Measurements from ENCODE around the gene LBH.
"Not testable (repeated sequence)": the region's sequence is repeated elsewhere in the genome, so short reads cannot be mapped to it uniquely, and the experiment has no call there.

LBH gene

DNA sequence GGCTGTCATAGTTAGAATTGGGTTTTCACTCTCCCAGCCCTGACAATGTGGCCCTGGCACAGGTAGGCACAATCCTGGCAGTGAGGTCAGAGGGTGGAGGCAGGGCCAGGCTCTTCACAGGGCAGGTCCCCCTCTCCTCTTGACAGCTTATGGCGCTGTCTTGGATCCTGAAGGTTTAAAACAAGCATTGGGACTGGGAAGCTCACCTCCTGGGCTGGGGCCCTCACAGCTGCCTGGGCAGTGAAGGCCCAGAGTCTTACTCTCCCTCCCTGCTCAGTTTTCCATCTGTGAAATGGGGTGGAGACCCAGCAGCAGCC lies 23.3 kb downstream of the LBH start:
- in situ Hi-C loops (cut with MboI; ENCODE audit: low sequenced_read_pairs) = no loop called here

DNA sequence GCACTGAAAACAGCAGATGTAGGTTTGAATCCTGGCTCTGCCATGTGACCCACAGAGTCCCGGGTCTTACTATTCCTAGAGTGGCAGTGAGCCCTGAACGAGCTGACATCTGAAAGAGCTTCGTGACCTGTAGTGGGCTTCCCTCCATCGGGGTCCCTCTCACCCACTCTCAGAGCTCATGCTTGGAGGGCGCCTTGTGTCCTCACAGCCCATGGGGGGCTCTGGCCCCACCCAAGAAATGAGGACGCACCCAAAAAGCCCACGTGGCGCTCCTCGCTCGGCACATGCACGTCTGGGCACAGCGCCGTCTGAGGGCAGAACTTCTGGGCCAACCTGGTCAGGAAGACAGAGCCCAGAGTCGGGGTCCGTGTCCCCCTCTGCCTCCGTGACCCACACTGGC lies 23.7 kb downstream of the LBH start:
- in situ Hi-C loops (cut with MboI; ENCODE audit: low sequenced_read_pairs) = no loop called here

DNA sequence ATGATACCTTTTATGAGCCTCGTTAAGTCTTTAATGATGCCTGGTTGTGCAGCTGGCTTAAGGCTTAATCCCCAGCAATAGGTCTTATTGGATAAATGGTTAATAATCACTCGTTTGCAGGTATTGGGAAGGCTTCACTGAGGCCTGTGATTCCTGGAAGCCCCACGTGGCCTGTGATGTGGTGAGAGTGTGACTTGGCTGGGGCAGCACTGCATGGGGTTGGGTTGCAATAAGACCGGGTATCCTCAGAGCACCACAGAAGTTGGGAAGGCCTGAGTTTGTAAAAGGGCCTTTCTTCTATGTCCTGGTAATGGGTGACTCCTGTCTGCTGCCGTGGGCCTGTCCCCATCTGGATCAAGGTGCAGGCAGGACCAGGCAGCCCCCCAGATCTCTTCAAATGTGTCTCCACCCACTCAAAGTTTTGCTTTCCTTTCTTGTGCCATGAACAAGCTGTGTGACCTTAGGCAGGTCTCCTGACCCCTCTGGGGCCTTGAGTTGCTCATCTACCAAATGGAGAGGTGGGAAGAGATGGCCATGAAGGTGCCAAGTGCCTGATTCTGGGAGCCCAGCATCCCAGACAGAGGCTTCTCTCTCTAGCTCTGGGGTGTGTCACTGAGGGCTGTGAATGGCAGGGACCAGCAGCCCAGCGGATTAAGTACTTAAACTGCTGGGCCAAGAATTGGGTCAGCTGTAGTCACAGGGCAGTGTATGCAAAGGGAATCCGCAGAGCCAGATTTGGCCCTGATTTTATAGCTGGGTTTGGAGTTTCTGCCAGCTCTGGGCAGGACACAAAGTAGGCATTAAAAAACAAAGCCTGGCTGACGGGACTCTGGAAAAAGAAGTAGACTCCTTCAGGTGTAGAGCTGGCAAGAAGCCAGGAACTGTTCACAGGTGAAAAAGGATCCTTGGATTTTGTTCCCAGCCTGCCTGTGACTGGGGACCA lies 24.4 kb downstream of the LBH start:
- in situ Hi-C loops (cut with MboI; ENCODE audit: low sequenced_read_pairs) = no loop called here

DNA sequence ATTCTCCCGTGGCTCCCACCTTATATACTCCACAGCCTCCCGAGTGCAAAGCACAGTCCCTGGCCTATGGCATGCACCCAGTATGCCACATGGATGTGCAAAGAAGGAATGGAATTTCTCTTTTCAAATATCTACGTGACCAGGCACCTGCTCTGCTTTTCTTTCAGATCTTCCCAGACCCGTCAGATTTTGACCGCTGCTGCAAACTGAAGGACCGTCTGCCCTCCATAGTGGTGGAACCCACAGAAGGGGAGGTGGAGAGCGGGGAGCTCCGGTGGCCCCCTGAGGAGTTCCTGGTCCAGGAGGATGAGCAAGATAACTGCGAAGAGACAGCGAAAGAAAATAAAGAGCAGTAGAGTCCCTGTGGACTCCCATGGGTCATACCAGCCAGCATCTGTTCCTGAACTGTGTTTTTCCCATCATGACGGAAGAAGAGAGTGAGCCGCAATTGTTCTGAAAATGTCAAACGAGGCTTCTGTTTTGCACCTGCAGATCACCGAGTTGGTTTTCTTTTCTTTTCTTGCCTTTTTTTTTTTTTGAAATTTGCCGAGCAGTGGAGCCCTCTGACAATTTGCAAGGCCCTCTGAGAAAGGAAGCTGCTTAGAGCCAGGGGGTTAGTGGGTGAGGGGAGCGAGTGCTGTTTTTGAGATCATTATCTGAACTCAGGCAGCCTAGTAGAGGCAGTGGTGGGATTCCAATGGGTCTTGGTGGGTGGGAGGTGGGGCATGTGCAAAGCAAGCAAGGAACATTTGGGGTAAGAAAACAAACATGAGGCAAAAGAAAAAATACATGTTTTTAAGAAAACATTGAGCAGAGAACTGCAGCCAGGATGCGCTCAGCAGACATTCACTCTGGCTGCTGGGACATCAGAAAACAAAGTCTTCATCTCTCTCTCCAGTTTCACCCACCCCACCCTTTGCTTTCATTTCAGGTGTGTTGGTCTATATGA lies 26.2 kb downstream of the LBH start:
- in situ Hi-C loops (cut with MboI; ENCODE audit: low sequenced_read_pairs) = no loop called here

DNA sequence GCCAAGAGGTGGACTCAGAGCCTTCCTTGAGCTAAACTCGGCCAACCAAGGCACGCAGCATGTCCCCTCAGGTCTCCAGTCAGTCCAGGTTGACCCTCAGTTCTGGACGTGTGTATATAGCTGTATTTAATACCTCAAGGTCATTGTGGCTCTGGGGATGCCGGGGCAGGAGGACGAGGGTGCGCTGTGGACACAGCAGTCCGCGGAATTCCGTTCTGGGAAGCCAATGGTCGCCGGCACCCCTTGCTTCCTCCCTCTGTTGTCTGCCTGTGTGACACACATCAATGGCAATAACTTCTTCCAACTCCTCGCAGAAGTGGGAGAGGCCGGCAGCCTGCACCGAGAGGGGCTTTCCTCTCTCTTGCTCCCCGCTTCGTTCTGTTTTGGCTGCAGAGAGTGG lies 27.7 kb downstream of the LBH start:
- in situ Hi-C loops (cut with MboI; ENCODE audit: low sequenced_read_pairs) = no loop called here

DNA sequence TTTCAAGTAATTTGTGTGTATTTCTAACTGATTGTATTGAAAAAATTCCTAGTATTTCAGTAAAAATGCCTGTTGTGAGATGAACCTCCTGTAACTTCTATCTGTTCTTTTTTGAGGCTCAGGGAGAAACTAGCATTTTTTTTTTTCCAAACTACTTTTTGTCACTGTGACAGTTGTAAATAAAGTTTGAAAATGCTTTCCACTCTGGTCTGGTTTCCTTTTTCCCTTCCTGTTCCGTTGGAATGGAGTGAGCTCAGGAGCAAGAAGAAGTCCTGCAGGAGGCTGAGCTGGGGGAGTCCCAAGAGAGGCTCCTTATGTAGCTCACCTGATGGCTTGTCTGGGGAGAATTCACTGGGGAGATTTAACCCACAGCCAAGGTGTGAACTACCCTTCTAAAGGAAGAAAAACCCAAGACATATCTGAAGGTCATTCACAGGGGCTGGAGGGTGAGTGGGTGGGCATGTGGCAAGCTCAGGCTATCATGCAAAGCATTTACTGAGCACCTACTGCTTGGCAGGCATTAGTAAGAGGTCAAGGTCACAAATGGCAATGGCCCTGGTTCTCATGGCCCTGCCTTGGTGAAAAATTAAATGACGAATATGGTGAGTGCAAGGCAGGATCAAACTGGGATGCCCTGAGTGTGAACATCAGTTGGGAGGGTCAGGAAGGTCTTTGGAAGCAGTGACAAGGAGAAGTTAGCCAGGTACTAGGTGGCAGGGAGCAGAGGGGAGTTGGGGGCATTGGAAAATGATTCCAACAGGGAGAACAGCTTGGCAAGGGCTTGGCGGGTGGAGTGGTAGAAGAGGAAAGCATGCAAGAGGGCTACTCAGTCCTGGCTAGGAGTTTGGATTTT lies 28.7 kb downstream of the LBH start:
- in situ Hi-C loops (cut with MboI; ENCODE audit: low sequenced_read_pairs) = no loop called here

DNA sequence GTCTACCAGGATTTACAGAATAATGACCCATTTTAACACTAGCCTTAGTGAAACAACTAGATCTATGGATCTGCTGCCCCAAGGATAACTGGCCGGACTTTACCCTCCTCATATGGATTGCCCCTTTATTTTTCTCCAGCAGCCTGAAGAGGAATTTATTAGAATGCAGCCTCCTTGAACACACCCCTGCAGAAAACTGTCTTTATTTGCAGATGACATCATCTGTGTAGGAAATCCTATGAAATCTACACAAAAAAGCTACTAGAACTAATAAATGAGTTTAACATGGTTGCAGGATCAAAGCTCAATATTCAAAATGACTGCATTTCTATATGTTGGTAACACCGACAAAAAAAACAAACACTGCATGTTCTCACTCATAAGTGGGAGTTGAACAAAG lies 29.6 kb downstream of the LBH start:
- in situ Hi-C loops (cut with MboI; ENCODE audit: low sequenced_read_pairs) = no loop called here

DNA sequence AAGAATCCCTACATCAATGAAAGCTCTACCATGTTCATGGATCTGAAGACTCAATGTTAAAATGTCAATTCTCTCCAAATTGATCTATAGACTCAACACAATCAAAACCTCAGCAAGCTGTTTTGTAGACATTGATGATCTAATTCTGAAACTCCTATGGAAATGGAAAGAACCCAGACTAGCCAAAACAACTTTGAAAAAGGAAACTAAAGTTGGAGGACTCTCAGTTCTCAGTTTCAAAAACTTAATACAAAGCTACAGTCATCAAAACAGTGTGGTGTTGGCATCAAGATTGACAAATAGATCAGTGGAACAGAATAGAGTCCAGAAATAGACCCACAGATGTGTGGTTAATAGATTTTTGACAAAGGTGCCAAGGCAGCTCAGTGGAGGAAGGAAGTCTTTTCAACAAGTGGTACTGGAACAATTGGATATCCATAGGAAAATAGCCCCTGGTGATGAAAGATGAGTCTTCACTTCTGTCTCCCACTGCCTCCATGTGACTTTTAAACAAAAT lies 30.4 kb downstream of the LBH start:
- in situ Hi-C loops (cut with MboI; ENCODE audit: low sequenced_read_pairs) = no loop called here

DNA sequence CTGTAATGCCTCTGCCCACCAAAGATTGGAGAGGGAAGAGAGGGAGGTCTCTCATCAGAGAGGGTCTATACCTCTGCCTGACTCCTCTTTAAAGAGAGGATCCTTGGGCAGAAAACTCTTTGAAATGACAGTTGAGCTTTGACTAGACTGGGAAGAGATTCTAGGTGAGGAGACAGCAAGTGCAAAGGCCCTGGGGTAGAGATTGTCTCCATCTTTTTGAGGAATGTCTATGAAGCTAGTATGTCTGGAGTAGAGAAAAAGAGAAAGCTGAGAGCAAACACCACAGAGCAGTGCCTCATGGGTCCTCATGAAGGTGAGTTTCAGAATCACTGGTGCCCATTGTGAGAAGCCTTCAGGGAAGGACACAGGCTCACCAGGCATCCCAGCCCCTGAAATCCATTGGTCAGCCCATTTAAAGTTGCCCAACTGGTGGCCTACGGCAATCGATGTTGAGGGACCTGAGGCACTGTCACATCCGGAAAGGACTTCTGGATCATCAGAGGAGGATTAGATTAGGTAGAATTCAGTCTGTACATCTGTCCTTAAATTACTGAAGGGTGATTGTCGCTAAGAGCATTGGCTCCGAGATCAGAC lies 31.5 kb downstream of the LBH start:
- in situ Hi-C loops (cut with MboI; ENCODE audit: low sequenced_read_pairs) = no loop called here

DNA sequence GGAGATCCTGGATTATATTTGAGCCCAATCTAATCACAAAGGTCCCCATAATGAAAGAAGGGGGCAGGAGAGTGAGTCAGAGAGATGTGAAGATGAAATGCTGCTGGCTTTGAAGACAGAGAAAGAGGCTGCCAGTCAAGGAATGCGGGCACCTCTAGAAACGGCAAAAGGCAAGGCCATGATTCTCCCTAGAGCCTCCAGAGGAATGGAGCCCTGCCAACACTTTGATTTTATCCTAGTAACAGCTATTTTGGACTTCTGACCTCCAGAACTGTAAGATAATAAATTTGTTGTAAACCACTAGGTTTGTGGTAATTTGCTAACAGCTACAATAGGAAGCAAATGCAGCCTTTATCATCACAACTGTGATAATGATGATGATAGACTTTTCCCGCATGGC lies 32.9 kb downstream of the LBH start:
- in situ Hi-C loops (cut with MboI; ENCODE audit: low sequenced_read_pairs) = no loop called here

DNA sequence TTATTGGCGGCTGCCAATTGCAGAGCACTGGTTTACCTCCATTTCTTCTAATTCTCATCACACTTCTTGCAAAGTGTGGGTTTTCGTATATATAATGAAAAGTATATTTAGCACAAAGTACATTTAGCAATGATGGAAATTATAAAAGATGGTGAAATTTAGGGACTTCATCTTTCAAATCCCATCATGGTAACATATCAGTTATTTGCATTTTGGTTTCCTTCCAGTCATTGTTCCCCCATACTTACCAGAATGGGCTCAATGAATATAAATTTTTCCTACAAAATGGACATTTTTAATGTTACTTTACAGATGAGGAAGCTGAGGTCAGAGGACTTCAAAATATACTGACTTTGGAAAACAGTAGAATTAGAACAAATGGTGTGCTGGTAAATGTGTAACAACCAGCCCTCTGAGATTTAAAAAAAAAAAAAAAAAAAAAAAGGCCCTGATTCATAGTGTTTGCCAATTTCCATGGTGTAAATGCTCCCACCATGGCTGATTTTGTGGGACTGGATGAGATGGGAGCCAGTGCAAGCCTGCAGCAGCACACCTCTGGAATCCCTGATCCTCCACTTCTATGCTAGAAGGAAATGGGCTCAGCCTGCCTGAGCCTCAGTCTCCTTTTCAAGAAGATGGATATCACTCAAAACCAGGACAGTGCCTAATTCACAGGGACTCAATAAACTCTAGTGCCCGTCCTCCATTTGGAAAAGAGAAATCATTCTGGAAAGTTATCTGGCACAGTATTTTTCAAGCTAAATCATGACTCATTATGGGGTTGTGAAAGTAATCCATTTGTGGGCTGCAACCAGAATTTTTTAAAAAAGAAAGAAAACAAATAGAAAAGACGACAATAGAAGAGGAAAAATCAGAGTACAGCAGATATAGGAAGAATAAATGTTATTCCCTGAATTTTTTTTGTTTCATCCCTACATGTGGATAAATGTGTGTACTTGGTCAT lies 34.0 kb downstream of the LBH start:
- in situ Hi-C loops (cut with MboI; ENCODE audit: low sequenced_read_pairs) = no loop called here

DNA sequence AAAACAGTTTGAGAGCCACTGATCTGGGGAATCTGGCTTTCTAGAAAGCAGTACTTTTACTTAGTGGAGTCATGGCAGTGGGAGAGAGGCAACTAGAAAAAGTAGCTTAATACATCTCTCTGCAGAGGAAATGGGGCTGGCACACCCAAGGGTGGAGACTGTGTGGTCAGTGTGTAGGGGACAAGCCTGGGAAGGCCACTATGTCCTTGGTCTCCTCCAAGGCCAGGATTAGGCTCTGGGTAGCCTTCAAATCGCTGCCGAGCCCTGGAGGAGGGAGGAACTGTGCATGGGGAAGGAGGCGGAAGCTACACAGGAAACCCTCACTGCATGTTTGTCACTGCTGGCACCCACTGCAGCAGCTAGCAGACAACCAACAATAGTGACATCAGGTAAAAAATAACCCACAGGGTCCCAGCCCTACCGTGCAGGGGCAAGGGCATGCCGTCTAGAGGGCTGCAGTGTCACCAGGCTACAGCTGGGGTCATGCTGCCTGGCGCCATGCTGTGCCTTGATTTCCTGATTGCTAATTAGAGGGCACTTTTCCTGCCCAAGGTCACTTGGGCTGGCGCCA lies 34.8 kb downstream of the LBH start:
- in situ Hi-C loops (cut with MboI; ENCODE audit: low sequenced_read_pairs) = no loop called here

DNA sequence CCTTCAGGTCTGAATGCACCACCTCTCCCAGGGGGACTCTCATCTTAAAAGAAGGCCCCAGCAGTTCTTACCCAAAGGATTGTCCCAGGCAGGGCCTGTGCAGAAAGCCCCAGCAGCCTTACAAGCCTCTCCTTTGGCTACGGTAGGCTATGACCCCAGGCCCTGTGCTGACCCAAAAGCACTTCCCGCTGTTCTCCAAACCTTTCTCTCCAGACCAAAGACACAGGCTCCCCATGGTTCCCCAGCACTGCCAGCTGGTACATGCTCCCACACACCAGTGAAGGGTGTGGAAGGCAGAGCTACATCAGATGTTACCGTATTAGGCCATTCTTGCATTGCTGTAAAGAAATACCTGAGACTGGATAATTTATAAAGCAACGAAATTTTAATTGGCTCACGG lies 35.4 kb downstream of the LBH start:
- in situ Hi-C loops (cut with MboI; ENCODE audit: low sequenced_read_pairs) = no loop called here

DNA sequence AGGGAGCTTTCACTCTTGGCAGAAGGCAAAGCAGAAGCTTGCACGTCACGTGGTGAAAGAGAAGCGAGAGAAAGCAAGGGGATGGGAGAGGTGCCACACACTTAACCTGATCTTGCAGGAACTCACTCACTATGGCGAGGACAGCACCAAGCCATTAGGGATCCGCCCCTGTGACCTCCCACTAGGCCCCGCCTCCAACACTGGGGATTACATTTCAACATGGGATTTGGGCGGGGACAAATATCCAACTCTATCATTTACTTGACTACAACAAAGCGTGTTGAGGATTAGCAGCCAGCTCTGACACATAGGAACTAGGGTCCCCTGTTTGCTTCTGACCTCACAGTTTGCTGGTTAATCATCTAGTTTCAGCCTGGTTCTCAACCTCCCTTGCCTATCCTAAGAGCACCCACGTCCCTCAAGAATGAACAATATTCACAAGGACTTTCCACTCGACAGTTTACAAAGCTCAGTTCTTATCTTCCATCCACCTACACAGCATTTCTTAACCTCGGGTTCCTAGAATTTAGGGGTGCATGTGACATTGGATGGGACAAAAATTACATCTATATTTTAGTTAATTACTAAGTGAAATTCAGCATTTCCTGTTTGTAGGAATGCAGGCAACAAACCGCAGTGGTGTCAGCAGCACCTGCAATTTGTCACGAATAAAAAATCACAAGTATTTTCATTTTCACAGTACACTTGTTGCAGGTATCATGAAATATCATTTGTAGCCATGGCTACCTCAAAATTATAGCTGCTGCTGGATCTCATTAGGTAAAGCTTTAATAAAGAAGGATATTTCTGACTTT lies 36.0 kb downstream of the LBH start:
- in situ Hi-C loops (cut with MboI; ENCODE audit: low sequenced_read_pairs) = no loop called here

DNA sequence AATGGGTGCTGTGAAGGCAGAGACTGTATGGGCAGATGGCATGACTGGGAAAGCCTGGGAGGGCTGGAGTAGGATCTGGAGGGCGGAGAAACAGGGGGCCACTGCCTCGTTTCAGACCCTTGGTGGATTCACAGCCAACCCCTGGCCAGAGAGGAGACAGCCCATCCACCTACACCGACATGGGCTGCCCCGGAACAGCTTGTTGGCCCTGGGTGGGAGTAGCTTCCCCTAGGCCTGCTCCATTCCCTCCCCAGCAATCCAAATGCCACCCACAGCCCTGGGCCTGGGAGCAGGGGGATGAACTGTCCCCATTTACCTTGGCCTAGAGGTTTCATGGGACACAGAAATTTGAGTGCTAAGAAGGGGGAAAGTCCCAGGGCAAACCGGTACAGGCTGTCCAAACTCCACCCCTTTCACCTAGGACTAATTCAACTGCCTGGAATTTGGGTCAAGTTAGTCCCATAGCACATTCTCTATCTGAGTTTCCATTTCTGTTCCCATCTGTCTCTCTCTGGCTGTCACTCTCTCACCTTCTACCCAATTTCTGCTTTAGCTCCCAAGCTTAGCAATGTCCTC lies 37.0 kb downstream of the LBH start:
- in situ Hi-C loops (cut with MboI; ENCODE audit: low sequenced_read_pairs) = no loop called here

DNA sequence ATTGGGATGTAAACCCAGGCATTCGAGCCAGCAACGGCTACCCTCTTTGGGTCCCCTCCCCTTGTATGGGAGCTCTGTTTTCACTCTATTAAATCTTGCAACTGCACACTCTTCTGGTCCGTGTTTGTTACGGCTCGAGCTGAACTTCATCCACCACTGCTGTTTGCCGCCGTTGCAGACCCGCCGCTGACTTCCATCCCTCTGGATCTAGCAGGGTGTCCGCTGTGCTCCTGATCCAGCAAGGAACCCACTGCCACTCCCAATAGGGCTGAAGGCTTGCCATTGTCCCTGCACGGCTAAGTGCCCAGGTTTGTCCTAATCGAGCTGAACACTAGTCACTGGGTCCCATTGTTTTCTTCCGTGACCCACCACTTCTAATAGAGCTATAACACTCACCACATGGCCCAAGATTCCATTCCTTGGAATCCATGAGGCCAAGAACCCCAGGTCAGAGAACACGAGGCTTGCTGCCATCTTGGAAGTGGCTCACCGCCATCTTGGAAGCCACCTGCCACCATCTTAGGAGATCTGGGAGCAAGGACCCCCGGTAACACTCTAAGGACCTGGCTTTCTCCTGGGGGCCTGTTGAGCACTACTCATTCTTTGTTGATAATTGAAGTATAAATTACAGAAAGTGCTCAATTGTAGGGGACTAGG lies 37.9 kb downstream of the LBH start:
- in situ Hi-C loops (cut with MboI; ENCODE audit: low sequenced_read_pairs) = not testable (repeated sequence)

DNA sequence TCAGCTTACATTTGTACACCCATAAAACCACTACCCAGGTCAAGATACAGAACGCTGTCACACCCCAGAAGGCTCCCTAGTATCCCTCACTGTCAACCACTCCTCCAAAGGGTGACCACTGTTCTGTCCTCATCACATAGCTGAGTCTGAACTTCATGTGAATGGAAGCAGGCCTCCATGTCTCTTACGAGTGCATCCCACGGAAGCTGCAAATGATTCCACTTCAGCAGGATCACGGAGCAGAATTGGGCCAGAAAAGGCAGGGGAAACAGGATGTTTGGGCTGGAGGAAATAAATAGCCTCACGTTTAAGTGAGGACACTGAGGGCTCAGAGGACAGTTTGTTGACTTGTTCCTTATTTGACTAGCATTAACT lies 38.4 kb downstream of the LBH start:
- in situ Hi-C loops (cut with MboI; ENCODE audit: low sequenced_read_pairs) = no loop called here
